GM19455 (cell line): Measurements from ENCODE around the gene PROSER3.
"Not testable (repeated sequence)": the region's sequence is repeated elsewhere in the genome, so short reads cannot be mapped to it uniquely, and the experiment has no call there.

Source experiments
- ATAC-seq: cut with Tn5 transposase; IDR thresholded peaks from one replicate; pipeline ENCODE4 v1.9.1; 2021; ENCODE audit not compliant: unreplicated experiment

Gene PROSER3

DNA sequence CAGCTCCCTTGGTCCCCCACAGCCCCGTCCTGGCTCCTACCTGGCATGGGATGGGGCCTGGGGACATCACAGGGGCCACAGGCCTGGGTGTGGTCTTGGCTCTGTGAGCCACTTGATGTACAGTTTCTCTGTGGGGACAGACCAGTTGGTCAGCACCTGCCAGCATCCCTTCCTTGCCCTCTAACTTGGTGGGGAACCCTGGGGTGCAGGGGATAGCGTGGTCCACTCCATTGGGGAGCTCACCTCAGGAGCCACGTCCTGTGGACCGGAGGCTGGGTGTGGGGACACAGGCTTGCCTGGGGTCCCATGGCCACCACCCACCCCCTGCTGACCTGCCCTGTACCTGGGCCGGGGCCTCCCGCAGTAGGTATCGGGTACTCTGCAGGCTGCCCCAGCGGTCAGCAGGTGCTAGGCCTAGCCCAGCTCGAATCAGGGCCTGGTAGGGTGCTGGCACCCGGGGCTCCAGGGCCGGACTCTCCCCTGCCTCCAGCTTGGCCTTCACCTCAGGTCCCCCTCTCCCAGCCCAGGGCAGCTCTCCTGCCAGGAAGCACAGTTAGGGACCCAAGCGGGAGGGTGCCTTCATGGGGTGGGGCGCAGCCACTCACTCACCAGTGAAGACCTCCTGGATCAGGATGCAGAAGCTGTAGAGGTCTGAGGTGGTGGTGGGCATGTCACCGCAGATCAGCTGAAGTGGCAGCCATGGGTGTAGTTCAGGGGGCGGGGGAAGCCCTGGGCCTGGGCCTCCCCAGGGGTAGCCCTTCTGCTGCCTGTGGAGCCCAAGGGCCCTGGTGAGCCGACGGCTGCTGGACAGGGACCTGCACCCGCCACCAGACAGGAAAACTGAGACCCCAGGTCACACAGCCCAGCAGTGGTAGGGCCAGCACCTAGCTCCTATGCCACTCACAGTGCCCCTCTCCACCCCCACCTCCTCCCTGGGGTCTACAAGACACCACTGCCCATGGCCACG, 32.3 kb downstream of the PROSER3 start:
- no peak for ATAC-seq

DNA sequence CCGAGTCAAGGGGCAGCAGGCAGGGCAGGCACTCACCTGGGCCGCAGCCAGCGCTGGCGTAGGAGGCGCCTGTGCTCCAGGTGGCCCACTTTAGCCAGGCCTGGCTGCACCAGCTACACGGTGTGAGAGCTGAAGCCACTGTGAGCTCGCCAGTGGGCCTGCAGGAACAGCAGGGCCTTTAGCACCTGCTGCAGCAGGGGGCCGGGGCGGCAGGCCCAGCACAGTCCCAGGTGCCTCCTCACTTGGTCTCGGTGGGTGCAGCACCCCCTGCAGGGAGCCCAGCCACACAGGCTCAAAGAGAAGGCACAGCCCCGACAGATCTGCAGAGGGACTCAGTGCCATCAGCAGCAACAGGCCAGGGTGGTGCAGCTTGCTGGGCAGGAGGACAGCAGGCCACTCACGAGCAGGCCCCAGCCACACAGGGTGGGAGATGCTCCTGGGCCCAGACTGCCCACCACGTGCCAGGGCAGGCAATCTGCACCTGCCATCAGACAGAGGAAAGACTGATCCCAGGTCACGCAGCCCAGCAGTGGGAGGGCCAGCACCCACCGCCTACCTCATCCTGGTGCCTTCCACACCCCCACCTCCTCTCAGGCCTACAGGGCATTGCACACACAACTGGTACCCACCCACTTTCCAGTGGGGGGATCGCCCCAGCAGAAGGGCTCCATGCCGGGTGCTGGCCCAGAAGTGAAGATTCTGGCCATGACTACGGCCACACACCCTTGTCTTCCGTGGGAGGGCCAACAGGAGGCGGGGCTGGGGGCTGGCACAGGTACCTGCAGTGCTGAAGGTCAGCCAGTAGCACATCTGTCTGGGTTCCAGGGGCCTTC, 33.2 kb downstream of the PROSER3 start:
- ATAC-seq = no peak

DNA sequence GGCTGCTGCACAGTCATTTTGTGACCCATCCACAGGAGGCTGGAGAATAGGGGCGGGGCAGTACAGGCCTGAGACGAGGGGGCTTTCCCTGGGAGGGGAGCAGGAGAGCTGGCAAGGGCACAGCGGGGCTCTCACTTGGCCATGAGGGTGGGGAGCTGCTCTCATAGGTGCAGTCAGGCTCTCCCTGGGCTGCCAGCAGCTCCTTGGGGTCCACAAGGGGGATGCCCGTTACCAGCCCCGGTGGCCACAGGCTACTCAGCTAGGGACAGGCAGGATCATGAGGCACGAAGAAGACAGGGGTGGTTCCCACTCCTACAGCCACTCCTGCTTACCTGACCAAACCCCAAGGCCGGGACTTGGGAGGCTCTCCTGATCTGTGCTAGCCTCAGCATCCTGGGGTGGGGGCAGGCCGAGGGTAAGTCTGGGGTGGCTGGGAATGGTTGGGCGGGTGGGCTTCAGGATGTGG, 33.9 kb downstream of the PROSER3 start:
- ATAC-seq = no peak

DNA sequence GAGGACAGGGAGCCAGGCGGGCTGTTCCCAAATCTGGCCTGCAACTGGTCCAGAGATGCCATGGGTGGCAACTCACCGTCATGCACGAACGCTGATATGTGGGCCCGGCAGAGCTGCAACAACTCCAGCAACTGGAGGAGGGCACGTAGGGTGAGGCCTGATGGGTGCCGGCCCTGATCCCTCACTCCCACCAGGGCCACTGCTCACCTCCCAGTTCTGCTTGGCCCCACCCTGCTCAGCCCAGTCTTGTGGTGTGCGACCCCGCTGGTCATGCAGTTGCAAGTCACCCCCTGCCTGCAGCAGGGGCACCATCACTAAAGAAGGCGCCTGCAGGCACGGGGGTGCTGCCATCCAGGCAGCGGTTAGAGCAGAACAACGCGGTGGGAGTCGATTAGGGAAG, 34.3 kb downstream of the PROSER3 start:
- no peak for ATAC-seq

DNA sequence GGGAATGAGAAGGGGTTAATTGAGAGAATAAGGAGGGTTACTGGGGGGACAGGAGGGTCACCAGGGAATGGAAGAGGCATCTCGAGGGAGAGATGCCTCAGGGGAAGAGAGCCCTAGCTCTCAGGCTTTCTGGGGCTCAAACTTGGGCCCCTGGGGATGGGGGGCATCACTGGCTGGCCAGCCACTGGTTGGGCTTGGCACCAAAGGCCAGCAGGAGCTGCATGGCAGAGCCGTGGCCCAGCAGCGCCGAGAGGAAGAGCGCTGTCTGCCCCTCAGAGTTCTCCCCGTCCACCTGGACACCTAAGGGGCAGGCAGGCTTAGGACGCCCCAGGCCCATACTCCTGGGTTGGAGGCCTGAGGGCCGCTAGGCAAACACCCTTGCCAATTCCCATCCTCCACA, 34.9 kb downstream of the PROSER3 start:
- no peak for ATAC-seq

DNA sequence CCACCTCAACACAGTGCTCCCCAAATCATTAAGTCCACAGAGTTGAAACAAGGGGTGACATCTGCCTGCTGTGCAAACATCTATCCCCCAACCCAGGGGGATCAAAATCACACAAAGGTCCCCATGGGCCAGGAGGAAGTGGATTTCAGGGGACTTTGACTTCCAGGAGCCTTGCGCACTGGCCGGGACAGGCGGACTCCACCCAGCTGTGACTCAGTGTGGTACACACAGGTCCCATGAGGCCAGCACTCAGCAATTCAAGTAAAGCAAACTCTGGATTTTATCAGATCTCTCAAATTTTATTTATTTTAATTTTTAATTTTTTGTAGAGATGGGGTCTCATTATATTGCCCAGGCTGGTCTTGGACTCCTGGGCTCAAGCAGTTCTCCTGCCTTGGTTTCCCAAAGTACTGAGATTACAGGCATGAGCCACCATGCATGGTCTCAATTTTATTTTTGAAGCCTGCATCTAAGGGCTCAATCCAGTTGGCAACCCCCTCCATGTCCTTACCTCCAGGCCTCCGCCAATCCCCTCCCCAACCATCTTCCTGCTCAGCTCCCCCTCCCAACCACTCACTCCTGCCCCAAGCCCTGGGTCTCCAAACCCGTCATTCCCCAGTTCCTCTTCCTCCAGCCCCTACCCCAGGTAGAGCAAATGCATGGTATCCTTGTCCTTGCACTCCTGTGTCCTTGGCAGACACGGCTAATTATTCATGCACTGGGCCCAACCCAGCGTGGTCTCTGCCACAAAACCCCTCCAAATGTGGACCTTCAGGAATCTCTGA, 35.6 kb downstream of the PROSER3 start:
- no peak for ATAC-seq

DNA sequence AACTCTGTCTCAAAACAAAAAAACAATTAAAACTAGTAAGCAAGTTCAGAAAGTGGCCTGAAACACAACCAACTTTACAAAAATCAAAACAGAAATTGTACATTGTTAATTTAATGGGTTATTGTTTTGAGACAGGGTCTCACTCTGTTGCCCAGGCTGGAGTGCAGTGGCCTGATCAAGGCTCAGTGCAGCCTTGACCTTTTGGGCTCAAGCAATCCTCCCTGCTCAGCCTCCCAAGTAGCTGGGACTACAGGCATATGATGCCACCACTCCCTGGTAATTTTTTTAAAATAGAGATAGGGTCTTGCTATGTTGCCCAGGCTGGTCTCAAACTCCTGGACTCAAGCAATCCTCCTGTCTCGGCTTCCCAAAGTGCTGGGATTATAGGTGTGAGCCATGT, 37.6 kb downstream of the PROSER3 start:
- not testable (repeated sequence) for ATAC-seq

DNA sequence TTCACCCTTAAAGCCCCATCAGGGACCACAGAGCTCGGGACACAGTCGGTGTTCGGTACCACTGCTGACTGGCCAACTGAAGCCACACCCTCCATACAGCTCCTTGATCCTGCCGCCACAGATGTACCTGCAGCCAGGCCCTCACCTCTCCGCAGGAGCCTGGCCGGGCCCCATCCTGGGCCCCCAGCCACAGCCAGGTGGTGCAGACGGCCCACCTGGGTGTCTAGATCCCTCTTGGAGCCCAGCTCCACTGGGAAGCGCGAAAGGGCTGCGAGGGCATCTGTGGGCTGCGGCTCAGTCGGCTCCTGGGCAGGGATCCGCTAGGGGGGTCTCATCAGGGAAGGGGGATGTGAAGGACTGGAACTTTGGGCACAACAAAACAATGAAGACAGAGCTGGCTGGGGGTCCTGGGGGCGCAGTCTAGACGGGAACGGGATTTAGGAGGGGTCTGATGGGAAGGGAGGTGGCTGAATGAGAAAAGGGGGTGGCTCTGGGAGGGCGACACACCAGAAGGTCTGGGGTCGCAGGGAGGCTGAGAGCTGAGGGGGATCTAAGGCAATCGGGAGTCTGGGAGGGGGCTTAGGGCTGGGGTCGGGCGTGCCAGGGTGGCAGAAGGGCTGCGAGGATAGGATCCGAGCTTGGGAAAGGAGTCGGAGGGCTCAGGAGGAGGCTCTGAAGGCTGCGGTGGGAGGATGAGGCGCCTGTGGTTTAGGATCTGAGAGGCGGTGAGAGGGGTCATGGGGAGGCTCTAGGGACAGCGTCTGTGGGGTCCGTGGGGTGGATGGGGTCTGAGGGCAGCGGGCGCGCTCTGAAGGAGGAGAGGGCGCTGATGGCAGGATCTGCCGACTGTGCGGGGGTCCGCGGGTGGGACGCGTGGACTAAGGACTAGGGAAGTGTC, 38.9 kb downstream of the PROSER3 start:
- ATAC-seq = no peak

DNA sequence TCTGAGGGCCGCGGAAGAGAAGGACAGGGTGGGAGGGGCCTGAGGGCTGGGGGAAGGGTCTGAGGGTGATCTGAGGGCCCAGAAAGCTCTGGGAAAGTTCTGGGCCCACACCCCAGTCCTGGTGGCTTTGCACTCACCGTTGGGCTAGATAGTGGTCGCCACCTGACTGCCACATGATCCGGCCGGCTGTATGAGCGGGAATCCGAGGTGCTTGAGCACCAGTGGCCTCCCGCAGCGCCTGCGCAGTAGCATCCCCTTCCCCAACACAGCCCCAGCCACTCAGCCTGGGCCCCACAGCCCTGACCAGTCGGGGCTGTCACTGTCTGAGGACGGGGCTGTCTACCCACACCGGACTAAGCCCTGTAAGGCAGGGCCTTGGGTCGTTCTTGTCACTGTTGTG, 39.7 kb downstream of the PROSER3 start:
- ATAC-seq = no peak

DNA sequence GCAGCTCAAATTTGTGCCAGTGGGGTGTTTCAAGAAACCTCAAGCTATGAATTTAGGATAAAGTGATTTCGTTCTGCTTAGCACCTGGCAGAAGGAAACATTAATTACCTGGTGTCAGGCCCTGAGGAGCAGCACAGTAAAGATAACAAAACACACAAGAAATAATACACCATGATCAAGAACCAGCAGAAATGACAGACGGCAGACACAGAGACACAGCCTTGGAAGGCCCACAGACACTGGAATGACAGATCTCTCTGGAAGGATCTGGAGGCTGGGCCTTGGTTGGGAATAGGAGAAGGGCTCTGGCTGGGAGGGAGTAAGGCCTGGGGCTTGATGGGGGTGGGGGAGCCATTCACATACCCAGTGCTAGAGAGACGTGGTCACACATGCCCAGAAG, 43.9 kb downstream of the PROSER3 start:
- no peak for ATAC-seq

DNA sequence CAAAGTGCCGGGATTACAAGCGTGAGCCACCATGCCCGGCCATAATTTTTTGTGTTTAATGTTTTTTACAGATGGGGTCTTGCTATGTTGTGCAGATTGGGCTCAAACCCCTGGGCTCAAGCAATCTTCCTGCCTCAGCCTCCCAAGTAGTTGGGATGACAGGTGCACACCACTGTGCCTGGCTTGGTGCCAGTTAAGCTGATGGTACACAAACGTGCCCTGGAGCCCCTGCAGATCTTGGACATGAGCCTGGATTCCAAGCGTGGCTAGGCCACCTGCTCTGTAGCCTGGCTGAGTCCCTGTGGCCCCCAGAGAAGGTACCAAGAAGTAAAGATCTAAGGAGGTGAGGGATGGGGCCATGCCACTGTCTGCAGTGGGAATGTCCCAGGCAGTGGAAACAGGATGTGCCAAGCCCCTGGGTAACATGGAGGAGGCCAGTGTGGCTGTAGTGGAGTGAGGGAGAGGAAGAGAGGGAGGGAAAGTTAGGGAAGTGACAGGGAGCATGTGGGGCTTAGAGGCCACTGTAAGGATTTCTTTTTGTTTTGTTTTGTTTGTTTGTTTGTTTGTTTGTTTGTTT, 47.6 kb downstream of the PROSER3 start:
- no peak for ATAC-seq

DNA sequence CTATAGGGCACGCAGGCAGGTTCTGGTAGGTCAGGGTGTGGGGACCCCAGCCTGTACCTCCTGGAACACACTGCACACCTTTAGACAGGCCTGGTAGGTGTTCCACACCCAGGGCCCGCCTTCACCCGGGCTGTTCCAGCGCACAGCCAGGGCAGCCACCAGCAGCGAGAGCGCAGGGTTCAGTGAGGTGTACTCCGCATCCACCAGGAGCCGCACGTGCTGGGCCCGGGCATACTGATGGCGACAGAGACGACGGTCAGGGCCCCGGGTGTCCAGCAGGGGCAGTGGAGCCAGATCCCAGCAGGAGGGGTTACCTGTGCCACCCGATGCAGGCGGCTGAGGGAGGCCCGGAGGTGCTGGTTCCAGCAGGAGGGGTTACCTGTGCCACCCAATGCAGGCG, 48.6 kb downstream of the PROSER3 start:
- ATAC-seq = no peak

DNA sequence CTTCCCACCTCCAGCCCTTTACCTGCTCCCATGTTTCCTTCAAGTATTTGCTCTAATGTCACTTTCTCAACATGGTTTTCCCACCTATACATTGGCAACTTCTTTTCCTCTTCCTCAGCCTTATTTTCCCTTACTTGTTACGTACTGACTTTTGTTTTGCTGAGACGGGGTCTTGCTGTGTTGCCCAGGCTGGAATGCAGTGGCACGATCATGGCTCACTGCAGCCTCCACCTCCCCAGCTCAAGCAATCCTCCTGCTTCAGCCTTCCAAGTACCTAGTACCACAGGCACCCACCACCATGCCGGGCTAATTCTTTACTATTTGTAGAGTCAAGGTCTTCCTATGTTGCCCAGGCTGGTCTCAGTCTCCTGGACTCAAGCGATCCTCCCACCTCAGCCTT, 49.7 kb downstream of the PROSER3 start:
- ATAC-seq = no peak

DNA sequence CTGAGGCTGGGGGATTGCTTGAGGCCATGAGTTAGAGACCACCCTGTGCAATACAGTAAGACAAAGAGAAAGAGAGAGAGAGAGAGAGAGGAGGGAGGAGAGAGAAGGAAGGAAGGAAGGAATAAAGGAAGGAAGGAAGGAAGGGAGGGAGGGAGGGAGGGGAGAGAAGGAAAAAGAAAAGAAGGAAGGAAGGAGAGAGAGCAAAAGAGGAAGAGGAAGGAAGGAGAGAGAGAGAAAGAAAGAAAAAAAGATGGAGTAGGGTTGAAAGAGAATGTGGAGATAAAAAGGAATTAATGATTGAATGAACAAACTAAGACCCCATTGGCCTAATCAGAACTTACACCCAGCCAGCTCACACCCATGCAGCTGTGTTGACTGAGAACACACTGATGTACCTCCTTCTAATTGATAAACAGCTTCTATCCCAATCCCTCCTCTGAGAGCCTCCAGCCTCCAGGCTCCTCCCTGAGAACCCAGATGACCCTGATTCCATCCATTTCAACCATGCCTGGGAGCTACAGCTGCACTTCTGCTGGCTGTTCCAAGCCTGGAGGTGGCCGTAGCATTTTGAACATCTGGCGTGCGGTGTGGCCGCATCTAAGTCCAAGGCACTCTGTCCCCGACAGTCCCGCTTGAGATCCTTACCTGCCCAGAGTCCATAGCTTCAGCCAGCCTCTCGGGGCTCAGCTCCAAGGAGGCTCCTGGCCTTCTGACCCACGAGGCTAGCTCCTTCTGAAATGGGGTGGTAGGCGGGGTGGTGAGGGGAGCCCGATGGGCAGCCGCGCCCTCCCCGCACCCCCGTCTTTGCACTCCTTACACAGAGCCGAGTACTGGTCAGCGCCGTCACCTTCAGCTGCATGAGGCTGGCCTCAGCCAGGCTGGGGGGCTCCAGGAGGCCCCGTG, 53.6 kb downstream of the PROSER3 start:
- ATAC-seq = no peak

DNA sequence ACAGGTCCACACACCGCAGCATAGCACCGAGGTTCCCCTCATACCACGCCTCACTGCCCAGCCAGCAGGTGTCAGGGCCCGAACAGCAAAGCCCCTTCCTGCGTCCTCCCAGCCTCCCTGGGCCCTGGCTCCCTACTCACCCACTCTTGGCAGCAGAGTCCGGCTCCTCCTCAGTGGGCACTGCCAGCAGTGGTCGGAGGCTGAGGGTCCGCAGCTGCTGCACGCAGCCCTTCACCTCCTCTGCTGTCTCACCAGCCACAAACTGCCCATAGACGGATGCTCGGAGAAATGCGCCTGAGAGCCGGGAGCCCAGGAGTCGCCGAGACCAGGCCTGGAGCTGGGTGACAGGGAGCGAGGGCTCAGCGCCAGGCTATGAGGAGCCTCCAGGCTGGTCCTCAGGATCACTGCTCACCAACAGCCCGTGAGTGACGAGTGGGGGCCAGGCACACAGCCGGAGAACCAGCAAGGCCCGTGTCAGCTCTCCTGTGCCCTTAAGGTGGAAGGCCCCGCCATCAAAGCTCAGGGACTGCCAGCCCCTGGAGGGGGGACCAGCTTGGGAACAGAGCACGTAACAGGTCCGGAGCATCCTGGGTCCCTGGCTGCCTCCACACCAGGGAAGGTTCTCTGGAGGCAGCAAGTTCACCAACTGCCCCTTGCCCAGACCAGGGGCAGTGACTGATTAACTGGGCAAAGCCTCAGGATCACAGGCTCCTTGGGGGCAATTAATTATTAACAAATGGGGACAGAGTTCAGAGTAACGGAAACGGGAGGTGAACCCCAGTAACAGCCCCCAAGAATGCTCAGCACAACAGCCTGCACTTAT, 54.5 kb downstream of the PROSER3 start, which contains the start of gene PRODH2:
TSS of gene PRODH2 (minus strand) at position 626 of the 823 bp plus-strand sequence. CDS start at position 586, 40 bp downstream.
- no peak for ATAC-seq

DNA sequence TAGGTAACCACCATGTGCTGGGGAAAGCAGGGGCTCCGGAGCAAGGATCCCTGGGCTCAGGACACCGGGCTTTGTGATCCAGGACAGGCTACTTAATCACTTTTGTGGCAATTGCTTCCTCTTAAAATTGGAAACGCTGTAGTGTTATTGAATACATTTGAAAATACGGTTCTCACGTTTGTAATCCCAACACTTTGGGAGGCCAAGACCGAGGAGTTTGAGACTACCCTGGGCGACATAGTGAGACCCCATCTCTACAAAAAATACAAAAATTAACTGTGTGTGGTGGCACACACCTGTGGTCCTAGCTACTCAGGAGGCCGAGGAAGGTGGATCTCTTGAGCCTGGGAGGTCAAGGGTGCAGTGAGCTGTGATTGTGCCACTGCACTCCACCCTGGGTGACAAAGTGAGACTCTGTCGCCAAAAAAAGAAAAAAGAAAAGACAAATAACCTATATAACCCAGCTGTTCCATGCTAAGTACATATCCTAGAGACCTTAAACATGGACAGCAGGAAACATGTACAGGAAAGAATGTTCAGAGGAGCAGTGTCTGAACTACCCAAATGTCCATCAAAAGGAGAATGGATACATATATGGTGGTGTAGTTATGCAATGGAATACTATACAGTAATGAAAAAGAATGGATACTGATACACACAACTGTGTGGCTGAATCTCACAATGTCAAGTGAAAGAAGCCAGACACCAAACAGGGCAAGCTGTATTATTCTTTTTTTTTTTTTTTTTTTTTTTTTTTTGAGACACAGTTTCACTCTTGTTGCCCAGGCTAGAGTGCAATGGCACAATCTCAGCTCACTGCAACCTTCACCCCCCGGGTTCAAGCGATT, 55.3 kb downstream of the PROSER3 start:
- no peak for ATAC-seq

DNA sequence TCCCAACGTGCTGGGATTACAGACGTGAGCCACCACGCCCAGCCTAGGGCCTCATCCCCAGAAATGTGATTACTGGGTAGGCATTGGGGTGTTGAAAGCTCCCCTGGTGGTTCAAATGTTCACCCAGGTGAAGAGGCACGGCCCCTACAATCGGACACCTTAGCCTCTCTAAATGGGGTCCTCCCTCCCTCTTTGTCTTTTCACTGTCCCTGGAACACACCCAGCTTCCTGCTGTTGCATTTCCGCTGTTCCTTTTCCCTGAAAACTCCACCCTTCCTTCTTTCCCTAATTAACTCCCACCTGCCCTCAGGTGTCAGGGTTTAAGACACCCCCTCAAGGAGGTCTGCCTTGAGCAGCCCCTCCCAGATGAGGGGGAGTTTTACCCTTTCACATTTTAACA, 58.3 kb downstream of the PROSER3 start:
- ATAC-seq = no peak
